IMR-90 (cell line): ENCODE results near the gene CAMTA1. TPM values are rescaled to one million over a fixed set of nuclear protein-coding genes. Genes with fewer than 3 reads are reported as not detected.
A peak's percentile ranks its signal among the peaks of the same experiment; 100 is the strongest.

ENCODE experiments used
- ATAC-seq: fragments of 200-7000 bp; cut with Tn5 transposase; 2 replicates; pipeline ENCODE4 v1.9.1; 2020; ENCODE audit warnings: low read depth, mild to moderate bottlenecking, moderate library complexity
- BruUV-seq: library from RNA; stranded (reverse); fragments of 400-500 nt; replicated peaks from 2 replicates; lab custom pipeline; 2021; lab: Mats Ljungman, UMichigan
- CTCF ChIA-PET: fragments of 300-600 bp; formaldehyde crosslinking; extraction: SDS; loops from one replicate; lab custom pipeline; 2021; ENCODE audit warnings: antibody characterized with exemption; lab: Yijun Ruan, JAX
- POLR2A ChIA-PET: fragments of 300-600 bp; sonication (Branson Sonifier 250); formaldehyde crosslinking; loops from one replicate; lab custom pipeline; 2022; ENCODE audit warnings: antibody characterized with exemption; ENCODE audit not compliant: unreplicated experiment; lab: Charles Lee
- DNase-seq: peaks from one replicate; pipeline ENCODE4 v3.0.0; 2013
- H2AFZ ChIP-seq: replicated peaks from 2 replicates; pipeline ENCODE3; 2013; ENCODE audit warnings: low read length, mild to moderate bottlenecking; ENCODE audit not compliant: poor library complexity
- H2AK5ac ChIP-seq: 2 replicates; pipeline ENCODE4 v1.6.1; 2013; ENCODE audit warnings: low read depth, low read length, inconsistent platforms
- H2AK9ac ChIP-seq: replicated peaks from 2 replicates; pipeline ENCODE3; 2013; ENCODE audit warnings: mild to moderate bottlenecking, low read depth, low read length, moderate library complexity; ENCODE audit not compliant: poor library complexity
- H2BK120ac ChIP-seq: 2 replicates; pipeline ENCODE4 v1.6.1; 2013; ENCODE audit warnings: low read depth, low read length, inconsistent platforms
- H2BK15ac ChIP-seq: 3 replicates; pipeline ENCODE4 v1.6.1; 2013; ENCODE audit warnings: low read depth, low read length, inconsistent platforms
- H2BK20ac ChIP-seq: 2 replicates; pipeline ENCODE4 v1.6.1; 2013; ENCODE audit warnings: low read depth, mild to moderate bottlenecking, inconsistent platforms, low read length, moderate library complexity
- H2BK5ac ChIP-seq: 2 replicates; pipeline ENCODE4 v1.6.1; 2013; ENCODE audit warnings: mild to moderate bottlenecking, low read depth, low read length, inconsistent platforms; ENCODE audit not compliant: poor library complexity, severe bottlenecking
- H3K14ac ChIP-seq: replicated peaks from 2 replicates; pipeline ENCODE4 v1.6.1; 2013; ENCODE audit warnings: low read depth, low read length, inconsistent platforms
- H3K18ac ChIP-seq: 2 replicates; pipeline ENCODE4 v1.6.1; 2013; ENCODE audit warnings: low read depth, low read length, control low read depth
- H3K23ac ChIP-seq: 2 replicates; pipeline ENCODE4 v1.6.1; 2013; ENCODE audit warnings: low read depth, low read length, inconsistent platforms
- H3K27ac ChIP-seq: 2 replicates; pipeline ENCODE4 v1.5.1; 2013; ENCODE audit warnings: mild to moderate bottlenecking, control low read depth, low read length; ENCODE audit not compliant: insufficient read depth
- H3K27me3 ChIP-seq: 2 replicates; pipeline ENCODE4 v1.6.1; 2013; ENCODE audit warnings: low read length; ENCODE audit not compliant: control insufficient read depth, insufficient read depth
- H3K36me3 ChIP-seq: 2 replicates; pipeline ENCODE4 v1.6.1; 2013; ENCODE audit warnings: low read length, mixed read lengths; ENCODE audit not compliant: control insufficient read depth, insufficient read depth
- H3K4ac ChIP-seq: 2 replicates; pipeline ENCODE4 v1.6.1; 2013; ENCODE audit warnings: low read depth, low read length, inconsistent platforms
- H3K4me1 ChIP-seq: 2 replicates; pipeline ENCODE4 v1.6.1; 2013; ENCODE audit warnings: low read length, mixed read lengths; ENCODE audit not compliant: control insufficient read depth, insufficient read depth
- H3K4me2 ChIP-seq: 2 replicates; pipeline ENCODE4 v1.6.1; 2013; ENCODE audit warnings: low read depth, mild to moderate bottlenecking, control low read depth, low read length, moderate library complexity
- H3K4me3 ChIP-seq: 2 replicates; pipeline ENCODE4 v1.5.1; 2013; ENCODE audit warnings: low read depth, mild to moderate bottlenecking, control low read depth, low read length, moderate library complexity; ENCODE audit not compliant: insufficient read depth
- H3K56ac ChIP-seq: 2 replicates; pipeline ENCODE4 v1.6.1; 2013; ENCODE audit warnings: low read length, inconsistent platforms; ENCODE audit not compliant: insufficient read depth; ENCODE audit errors: extremely low read depth
- H3K79me1 ChIP-seq, 2 experiments: 2 replicates each; pipeline ENCODE4 v1.6.1; 2013; ENCODE audit warnings: low read length in 2 of 2, inconsistent platforms in 1 of 2, low read depth in 1 of 2
- H3K9ac ChIP-seq: 2 replicates; pipeline ENCODE4 v1.6.1; 2013; ENCODE audit warnings: low read depth, low read length, control low read depth
- H3K9me1 ChIP-seq: 2 replicates; pipeline ENCODE4 v1.6.1; 2013; ENCODE audit warnings: low read length, inconsistent platforms; ENCODE audit not compliant: insufficient read depth
- H3K9me3 ChIP-seq: 2 replicates; pipeline ENCODE4 v1.6.1; 2013; ENCODE audit warnings: low read length; ENCODE audit not compliant: control insufficient read depth, insufficient read depth
- H4K20me1 ChIP-seq: 2 replicates; pipeline ENCODE4 v1.6.1; 2013; ENCODE audit warnings: low read length, inconsistent platforms; ENCODE audit not compliant: insufficient read depth
- H4K5ac ChIP-seq: 2 replicates; pipeline ENCODE4 v1.6.1; 2013; ENCODE audit warnings: mild to moderate bottlenecking, low read depth, low read length, control low read depth
- H4K8ac ChIP-seq, 2 experiments: 2 replicates each; pipeline ENCODE4 v1.6.1; 2013; ENCODE audit warnings: low read depth in 2 of 2, low read length in 2 of 2, control low read depth in 1 of 2, inconsistent platforms in 1 of 2
- H4K91ac ChIP-seq: 2 replicates; pipeline ENCODE4 v1.6.1; 2013; ENCODE audit warnings: low read depth, low read length, inconsistent platforms; ENCODE audit not compliant: insufficient read depth
- BHLHE40 ChIP-seq: fragments of 150-350 bp; IDR thresholded peaks from 2 replicates; pipeline ENCODE4 v1.6.1; 2016; ENCODE audit warnings: mild to moderate bottlenecking, low read depth, low read length
- CEBPB ChIP-seq: IDR thresholded peaks from 2 replicates; pipeline ENCODE4 v1.6.1; 2012; ENCODE audit warnings: low read depth, low read length, improper control_type of control experiment
- CHD1 ChIP-seq: IDR thresholded peaks from 2 replicates; pipeline ENCODE4 v1.6.1; 2012; ENCODE audit warnings: low read depth, low read length, improper control_type of control experiment
- FOS ChIP-seq: fragments of 150-350 bp; IDR thresholded peaks from 2 replicates; pipeline ENCODE4 v1.6.1; 2016; ENCODE audit warnings: low read depth, low read length
- MAFK ChIP-seq: IDR thresholded peaks from 2 replicates; pipeline ENCODE4 v1.6.1; 2012; ENCODE audit warnings: low read depth, low read length, improper control_type of control experiment
- MAZ ChIP-seq: IDR thresholded peaks from 2 replicates; pipeline ENCODE4 v1.6.1; 2012; ENCODE audit warnings: low read depth, mild to moderate bottlenecking, low read length, improper control_type of control experiment, moderate library complexity, borderline replicate concordance
- MXI1 ChIP-seq: IDR thresholded peaks from 2 replicates; pipeline ENCODE4 v1.6.1; 2012; ENCODE audit warnings: low read depth, mild to moderate bottlenecking, low read length, moderate library complexity, borderline replicate concordance
- NFE2L2 ChIP-seq: fragments of 150-350 bp; IDR thresholded peaks from 2 replicates; pipeline ENCODE4 v1.6.1; 2016; ENCODE audit warnings: low read depth, mild to moderate bottlenecking, low read length
- POLR2A ChIP-seq: IDR thresholded peaks from 2 replicates; pipeline ENCODE4 v1.6.1; 2012; ENCODE audit warnings: mild to moderate bottlenecking, low read depth, low read length
- RAD21 ChIP-seq: IDR thresholded peaks from 2 replicates; pipeline ENCODE4 v1.6.1; 2012; ENCODE audit warnings: low read length, improper control_type of control experiment
- RCOR1 ChIP-seq: IDR thresholded peaks from 2 replicates; pipeline ENCODE4 v1.6.1; 2012; ENCODE audit warnings: mild to moderate bottlenecking, low read length, improper control_type of control experiment; ENCODE audit not compliant: insufficient replicate concordance
- RFX5 ChIP-seq: IDR thresholded peaks from 2 replicates; pipeline ENCODE4 v1.8.0; 2012; ENCODE audit warnings: low read depth, mild to moderate bottlenecking, low read length, moderate library complexity
- SMC3 ChIP-seq: fragments of 150-350 bp; IDR thresholded peaks from 2 replicates; pipeline ENCODE4 v1.6.1; 2016; ENCODE audit warnings: low read depth, mild to moderate bottlenecking, antibody characterized with exemption, low read length, moderate library complexity
- WGBS, 2 experiments: methylation state at CpG; one replicate each; pipeline versions ENCODE4 v1.1.5 to v1.1.7; 2013; ENCODE audit warnings: missing lambda C conversion rate in 2 of 2; ENCODE audit not compliant: insufficient read length in 1 of 2; ENCODE audit errors: extremely low coverage in 2 of 2; 5-methylcytosine and 5-hydroxymethylcytosine counted together
- dilution Hi-C: fragments of 300-500 bp; cut with HindIII; formaldehyde crosslinking; loops from one replicate; pipeline ENCODE4 v1.14.3; 2018; ENCODE audit warnings: low sequenced_read_pairs; ENCODE audit not compliant: unreplicated experiment
- in situ Hi-C: fragments of 300-500 bp; cut with MboI; formaldehyde crosslinking; loops from 3 replicates; pipeline ENCODE4 v1.14.3; 2019; ENCODE audit warnings: low sequenced_read_pairs, inconsistent platforms, mixed read lengths
- intact Hi-C: fragments of 100-400 bp; cut with micrococcal nuclease; formaldehyde crosslinking; loops from 2 replicates; pipeline ENCODE4 v1.10.0; 2022
- polyA plus RNA-seq, 3 experiments: library from polyadenylated mRNA; depleted of rRNA; stranded (reverse); fragments of >200 nt; gene quantifications; 2 replicates each; pipeline ENCODE4 v1.2.3, GENCODE V29; 2012; ENCODE audit warnings: low replicate concordance in 1 of 3
- total RNA-seq: library from RNA; depleted of rRNA; stranded (reverse); fragments of >200 nt; gene quantifications from 2 replicates; pipeline ENCODE4 v1.2.3, GENCODE V29; 2012
- TF ChIP-seq, protein P1 (sequence below): fragments of 150-350 bp; IDR thresholded peaks from 2 replicates; pipeline ENCODE4 v1.6.1; 2017; ENCODE audit warnings: mild to moderate bottlenecking, antibody characterized with exemption, low read length, low read depth
- TF ChIP-seq, protein P2 (sequence below): fragments of 150-350 bp; IDR thresholded peaks from 2 replicates; pipeline ENCODE4 v1.6.1; 2016; ENCODE audit warnings: low read depth, mild to moderate bottlenecking, low read length, moderate library complexity, borderline replicate concordance

CAMTA1 gene
- total and polyA plus RNA-seq, 2 of the 4 experiments (the other 2 are of a cell fraction) = 35.5 to 74.3 TPM

DNA sequence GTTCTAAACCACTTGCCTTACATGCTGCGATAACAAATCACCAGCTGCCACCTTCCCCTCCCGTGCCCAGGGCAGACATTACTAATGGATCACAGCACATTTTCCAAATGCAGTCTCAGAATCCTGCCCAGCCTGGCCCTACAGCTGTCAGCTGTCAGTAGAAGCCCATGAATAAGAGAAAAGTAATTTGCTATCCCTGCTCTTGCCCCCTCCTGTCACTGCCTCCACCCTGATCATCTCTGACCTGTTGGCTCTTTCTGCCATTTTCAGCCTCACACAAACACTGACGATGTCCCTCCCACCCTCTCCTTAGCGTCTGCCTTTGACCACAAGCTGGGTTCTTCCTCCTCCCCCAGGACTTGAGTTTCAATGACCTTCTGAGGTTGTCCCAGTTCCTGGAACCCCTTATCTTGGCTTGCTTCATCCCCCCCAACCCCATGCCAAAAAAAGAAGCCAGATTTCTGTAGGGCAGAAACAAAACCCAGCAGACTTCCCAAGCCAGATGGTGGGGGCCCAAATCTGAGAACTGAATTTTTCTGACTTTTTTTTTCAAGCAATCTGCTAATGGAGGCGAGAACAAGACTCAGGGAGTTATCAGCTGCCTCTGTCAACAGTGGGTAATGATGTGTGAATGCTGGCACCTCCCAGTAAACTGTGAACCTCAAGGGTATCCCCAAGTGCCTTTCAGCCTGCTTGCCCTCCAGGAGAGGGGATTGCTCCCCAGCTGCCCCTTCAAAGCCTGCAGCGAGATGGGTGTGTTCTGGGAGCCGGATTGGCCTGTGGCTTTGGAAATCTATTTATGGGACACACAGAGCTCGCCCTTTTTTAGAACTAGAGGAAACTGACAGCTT is 769.4 kb downstream of the CAMTA1 start:
- no peak overlapping the region for H2BK120ac ChIP-seq
- no peak overlapping the region for H4K8ac ChIP-seq
- dilution Hi-C loops (no loop called here), intact Hi-C loops (no loop called here), in situ Hi-C loops (no loop called here)
- no peak overlapping the region for H4K91ac ChIP-seq
- no peaks in the 10 kb centered on the region for H3K36me3 ChIP-seq
- H3K56ac ChIP-seq = no peak overlapping the region
- H2AK5ac ChIP-seq = no peak overlapping the region
- H3K9me1 ChIP-seq = no peaks in the 10 kb centered on the region
- H3K4me1 ChIP-seq = peaks cover 6% of the 10 kb centered on the region
- H3K18ac ChIP-seq = no peak overlapping the region
- WGBS, 2 experiments = 21% methylated on average over 2 of the region's 8 CpGs; no CpG with 5 or more reads in 1 of the 2 experiments
- H2AK9ac ChIP-seq = peak overlapping the region; percentile 61
- H3K4me3 ChIP-seq = no peak overlapping the region
- H2AFZ ChIP-seq = no peak overlapping the region
- no peak overlapping the region for H3K23ac ChIP-seq
- ATAC-seq (no peak), DNase-seq (no peak)
- no peak overlapping the region for H3K14ac ChIP-seq
- H2BK15ac ChIP-seq = no peak overlapping the region
- no peaks in the 10 kb centered on the region for H3K79me1 ChIP-seq
- no peak overlapping the region for H2BK20ac ChIP-seq
- H3K4ac ChIP-seq = no peak overlapping the region
- H4K5ac ChIP-seq = no peak overlapping the region
- BruUV-seq = no TSS peak
- peaks cover 4% of the 10 kb centered on the region; the same call in 1 of the 2 replicates for H3K27me3 ChIP-seq
- CTCF ChIA-PET = no interaction called here
- no peak overlapping the region for H2BK5ac ChIP-seq
- H3K4me2 ChIP-seq = no peak overlapping the region
- no peak overlapping the region for H3K27ac ChIP-seq
- H3K9me3 ChIP-seq = peaks cover 7% of the 10 kb centered on the region
- no peak overlapping the region for H3K9ac ChIP-seq
- no peaks in the 10 kb centered on the region for H4K20me1 ChIP-seq
- POLR2A ChIA-PET = no interaction called here
- TF ChIP-seq, protein P1, sequence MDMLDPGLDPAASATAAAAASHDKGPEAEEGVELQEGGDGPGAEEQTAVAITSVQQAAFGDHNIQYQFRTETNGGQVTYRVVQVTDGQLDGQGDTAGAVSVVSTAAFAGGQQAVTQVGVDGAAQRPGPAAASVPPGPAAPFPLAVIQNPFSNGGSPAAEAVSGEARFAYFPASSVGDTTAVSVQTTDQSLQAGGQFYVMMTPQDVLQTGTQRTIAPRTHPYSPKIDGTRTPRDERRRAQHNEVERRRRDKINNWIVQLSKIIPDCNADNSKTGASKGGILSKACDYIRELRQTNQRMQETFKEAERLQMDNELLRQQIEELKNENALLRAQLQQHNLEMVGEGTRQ = no peak
- TF ChIP-seq RFX5 = no peak
- no peak for TF ChIP-seq MAZ
- TF ChIP-seq, protein P2, sequence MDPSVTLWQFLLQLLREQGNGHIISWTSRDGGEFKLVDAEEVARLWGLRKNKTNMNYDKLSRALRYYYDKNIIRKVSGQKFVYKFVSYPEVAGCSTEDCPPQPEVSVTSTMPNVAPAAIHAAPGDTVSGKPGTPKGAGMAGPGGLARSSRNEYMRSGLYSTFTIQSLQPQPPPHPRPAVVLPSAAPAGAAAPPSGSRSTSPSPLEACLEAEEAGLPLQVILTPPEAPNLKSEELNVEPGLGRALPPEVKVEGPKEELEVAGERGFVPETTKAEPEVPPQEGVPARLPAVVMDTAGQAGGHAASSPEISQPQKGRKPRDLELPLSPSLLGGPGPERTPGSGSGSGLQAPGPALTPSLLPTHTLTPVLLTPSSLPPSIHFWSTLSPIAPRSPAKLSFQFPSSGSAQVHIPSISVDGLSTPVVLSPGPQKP = no peak
- TF ChIP-seq POLR2A = no peak
- TF ChIP-seq CHD1 = no peak
- TF ChIP-seq SMC3 = no peak
- TF ChIP-seq CEBPB = no peak
- no peak for TF ChIP-seq RAD21
- no peak for TF ChIP-seq MAFK
- TF ChIP-seq BHLHE40 = no peak
- TF ChIP-seq NFE2L2 = no peak
- TF ChIP-seq RCOR1 = no peak
- TF ChIP-seq MXI1 = no peak
- TF ChIP-seq FOS = no peak
